Endothelial cell of umbilical vein (primary cell): ENCODE results near the gene NR4A1. TPM values are rescaled to one million over a fixed set of nuclear protein-coding genes. Genes with fewer than 3 reads are reported as not detected.

ENCODE experiments used
- BruUV-seq: library from RNA; stranded (reverse); fragments of 400-500 nt; replicated peaks from 2 replicates; lab custom pipeline; 2021; lab: Mats Ljungman, UMichigan
- CTCF ChIA-PET: fragments of 300-600, 350-600 bp; sonication (Branson Sonifier 250); formaldehyde crosslinking; loops from one replicate; lab custom pipeline; 2021; ENCODE audit warnings: antibody characterized with exemption, inconsistent platforms; lab: Charles Lee
- POLR2A ChIA-PET: fragments of 300-600, 350-600 bp; sonication (Branson Sonifier 250); formaldehyde crosslinking; loops from one replicate; lab custom pipeline; 2021; ENCODE audit warnings: antibody characterized with exemption, inconsistent platforms; lab: Charles Lee
- DNase-seq: peaks from one replicate; pipeline ENCODE4 v3.0.0-alpha.2; 2011; ENCODE audit warnings: low read depth, low spot score
- FAIRE-seq: peaks from 2 replicates; lab custom pipeline; 2011; peaks lifted over from hg19 to GRCh38; lab: Jason Lieb, UNC
- H2AFZ ChIP-seq: 2 replicates; pipeline ENCODE4 v1.6.0; 2012; ENCODE audit warnings: low read depth, low read length, control low read depth, inconsistent platforms
- H3K27ac ChIP-seq: 2 replicates; pipeline ENCODE4 v1.5.1; 2011; ENCODE audit warnings: low read depth, mild to moderate bottlenecking, control low read depth, low read length, moderate library complexity; ENCODE audit not compliant: insufficient read depth
- H3K27me3 ChIP-seq, 2 experiments: 2 replicates each; pipeline versions ENCODE4 v1.6.0 to v1.6.1; 2011; ENCODE audit warnings: low read length in 2 of 2, mixed read lengths in 1 of 2; ENCODE audit not compliant: control insufficient read depth in 2 of 2, insufficient read depth in 2 of 2
- H3K36me3 ChIP-seq, 2 experiments: 2 replicates in 1 of 2; 3 replicates in 1 of 2; pipeline ENCODE4 v1.5.1; 2011; ENCODE audit warnings: low read length in 2 of 2, mild to moderate bottlenecking in 1 of 2, moderate library complexity in 1 of 2; ENCODE audit not compliant: control insufficient read depth in 2 of 2, insufficient read depth in 2 of 2; ENCODE audit errors: extremely low read depth in 1 of 2
- H3K4me1 ChIP-seq: 3 replicates; pipeline ENCODE4 v1.5.1; 2011; ENCODE audit warnings: mild to moderate bottlenecking, low read length; ENCODE audit not compliant: control insufficient read depth, insufficient read depth; ENCODE audit errors: extremely low read depth
- H3K4me2 ChIP-seq: 2 replicates; pipeline ENCODE4 v1.6.1; 2011; ENCODE audit warnings: low read length, control low read depth, mixed read lengths; ENCODE audit not compliant: insufficient read depth
- H3K4me3 ChIP-seq, 3 experiments: fragments of 200-600 bp in 1 of 3; sonication (generic), shearing (Covaris generic) in 1 of 3; replicated peaks in 1 of 3; 2 replicates each; pipeline ENCODE4 v1.5.1; 2011 to 2016; ENCODE audit warnings: control low read depth in 3 of 3, low read length in 3 of 3, mild to moderate bottlenecking in 2 of 3, inconsistent platforms in 1 of 3, low read depth in 1 of 3, moderate library complexity in 1 of 3; ENCODE audit not compliant: insufficient read depth in 1 of 3
- H3K79me2 ChIP-seq: 2 replicates; pipeline ENCODE4 v1.6.0; 2012; ENCODE audit warnings: low read length, inconsistent platforms; ENCODE audit not compliant: control insufficient read depth, insufficient read depth
- H3K9ac ChIP-seq: replicated peaks from 2 replicates; pipeline ENCODE3; 2011; ENCODE audit warnings: low read length, control low read depth; ENCODE audit not compliant: insufficient read depth; ENCODE audit errors: extremely low read depth
- H3K9me1 ChIP-seq: replicated peaks from 3 replicates; pipeline ENCODE4 v1.6.0; 2011; ENCODE audit warnings: mild to moderate bottlenecking, low read length; ENCODE audit not compliant: control insufficient read depth, insufficient read depth; ENCODE audit errors: extremely low read depth
- H3K9me3 ChIP-seq: replicated peaks from 2 replicates; pipeline ENCODE4 v1.5.1; 2012; ENCODE audit warnings: low read length, inconsistent platforms; ENCODE audit not compliant: control insufficient read depth, insufficient read depth
- H4K20me1 ChIP-seq: replicated peaks from 2 replicates; pipeline ENCODE3; 2011; ENCODE audit warnings: mild to moderate bottlenecking, low read length; ENCODE audit not compliant: control insufficient read depth, insufficient read depth; ENCODE audit errors: extremely low read depth
- JUN ChIP-seq: IDR thresholded peaks from 2 replicates; pipeline ENCODE4 v1.6.1; 2011; ENCODE audit warnings: borderline replicate concordance, low read depth; ENCODE audit not compliant: insufficient read length, insufficient read depth
- MYC ChIP-seq: IDR thresholded peaks from one replicate; pipeline ENCODE4 v1.6.1; 2011; ENCODE audit warnings: mild to moderate bottlenecking, low read depth, low read length
- POLR2A ChIP-seq: IDR thresholded peaks from 2 replicates; pipeline ENCODE4 v1.6.1; 2012; ENCODE audit warnings: low read depth, mild to moderate bottlenecking, control low read depth, low read length
- POLR2AphosphoS5 ChIP-seq: IDR thresholded peaks from 2 replicates; pipeline ENCODE4 v1.6.1; 2012; ENCODE audit warnings: low read depth, mild to moderate bottlenecking, control low read depth, low read length, moderate library complexity; ENCODE audit not compliant: insufficient read depth
- dilution Hi-C: fragments of 300-500 bp; cut with MboI; formaldehyde crosslinking; loops from one replicate; pipeline ENCODE4 v1.15.0; 2019; ENCODE audit warnings: low sequenced_read_pairs; ENCODE audit not compliant: extremely low pct_ligation_motif_present
- intact Hi-C: fragments of 100-400 bp; cut with micrococcal nuclease; formaldehyde crosslinking; loops from one replicate; pipeline ENCODE4 v1.10.0; 2022
- polyA plus RNA-seq, 4 experiments: library from polyadenylated mRNA; depleted of rRNA in 3 of 4; stranded (reverse) in 3 of 4; unstranded in 1 of 4; fragments of >200 nt; gene quantifications; 2 replicates each; pipeline versions ENCODE4 v1.2.1 to v1.2.3, GENCODE V29; 2011 to 2012; ENCODE audit warnings: missing spikeins in 1 of 4
- total RNA-seq: library from RNA; stranded (reverse); gene quantifications from 2 replicates; pipeline ENCODE4 v1.2.3, GENCODE V29; 2021
- TF ChIP-seq, protein P1 (sequence below): IDR thresholded peaks from 2 replicates; pipeline ENCODE4 v1.6.1; 2011; ENCODE audit not compliant: insufficient read depth, insufficient read length
- TF ChIP-seq, protein P2 (sequence below), 2 donors: IDR thresholded peaks; 1 replicate in 1 of 2; 2 replicates in 1 of 2; pipeline ENCODE4 v1.5.1; 2011; ENCODE audit warnings: low read length in 2 of 2, mild to moderate bottlenecking in 2 of 2, moderate library complexity in 2 of 2, control low read depth in 1 of 2, inconsistent platforms in 1 of 2, low read depth in 1 of 2; ENCODE audit not compliant: insufficient read depth in 1 of 2; ENCODE audit errors: extremely low read depth in 1 of 2

NR4A1 gene
- total and polyA plus RNA-seq, 2 donors (not counting 3 experiments of a cell fraction or from before 2014, with no cell fraction given): 6.8 to 18.2 TPM

DNA sequence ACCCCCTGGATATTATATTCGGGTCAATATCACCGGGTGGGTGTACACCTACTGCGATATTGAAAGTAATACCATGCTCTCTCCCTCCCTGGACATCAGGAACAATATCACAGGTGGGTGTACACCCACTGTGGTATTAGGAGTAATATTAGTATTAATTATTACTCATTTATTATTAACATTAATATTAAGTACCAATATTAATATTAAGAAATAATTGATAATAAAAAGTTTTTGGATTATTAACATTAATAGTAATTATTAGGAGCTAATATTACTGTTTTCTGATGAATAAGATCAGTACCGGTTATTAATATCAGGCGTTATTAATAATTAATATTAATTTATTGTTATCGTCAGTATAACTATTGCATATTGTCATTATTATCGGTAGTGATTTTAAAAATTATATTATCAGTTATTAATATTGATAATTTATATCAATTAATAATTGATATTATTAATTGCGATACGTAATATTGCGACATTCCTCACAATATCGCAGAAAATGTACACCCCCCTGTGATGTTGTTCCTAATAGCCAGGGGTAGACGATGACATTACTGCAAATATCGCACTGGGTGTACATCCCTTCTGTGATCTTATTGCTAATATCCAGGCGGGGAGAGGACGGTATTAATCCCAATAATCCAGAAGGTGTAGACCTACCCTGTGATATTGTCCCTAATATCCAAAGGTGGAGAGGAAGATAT, 45.2 kb downstream of the NR4A1 start:
- H4K20me1 ChIP-seq: no peaks in the 10 kb centered on the region
- dilution Hi-C loops (no loop called here), intact Hi-C loops (loop anchor here (2.0 kb wide), 1 partner anchor 70 kb away; no protein-coding TSS in a partner anchor)
- H3K27ac ChIP-seq: no peak overlapping the region
- no peak overlapping the region for H2AFZ ChIP-seq
- H3K9me3 ChIP-seq: no peaks in the 10 kb centered on the region
- no peak overlapping the region for H3K4me2 ChIP-seq
- H3K27me3 ChIP-seq: peaks cover 4 to 6% of the 10 kb centered on the region in 2 experiments
- H3K9ac ChIP-seq: no peak overlapping the region
- no peaks in the 10 kb centered on the region for H3K36me3 ChIP-seq
- no peak for TF ChIP-seq MYC
- TF ChIP-seq, protein P1, sequence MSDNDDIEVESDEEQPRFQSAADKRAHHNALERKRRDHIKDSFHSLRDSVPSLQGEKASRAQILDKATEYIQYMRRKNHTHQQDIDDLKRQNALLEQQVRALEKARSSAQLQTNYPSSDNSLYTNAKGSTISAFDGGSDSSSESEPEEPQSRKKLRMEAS: no peak
- no peak for TF ChIP-seq JUN
- TF ChIP-seq, protein P2, sequence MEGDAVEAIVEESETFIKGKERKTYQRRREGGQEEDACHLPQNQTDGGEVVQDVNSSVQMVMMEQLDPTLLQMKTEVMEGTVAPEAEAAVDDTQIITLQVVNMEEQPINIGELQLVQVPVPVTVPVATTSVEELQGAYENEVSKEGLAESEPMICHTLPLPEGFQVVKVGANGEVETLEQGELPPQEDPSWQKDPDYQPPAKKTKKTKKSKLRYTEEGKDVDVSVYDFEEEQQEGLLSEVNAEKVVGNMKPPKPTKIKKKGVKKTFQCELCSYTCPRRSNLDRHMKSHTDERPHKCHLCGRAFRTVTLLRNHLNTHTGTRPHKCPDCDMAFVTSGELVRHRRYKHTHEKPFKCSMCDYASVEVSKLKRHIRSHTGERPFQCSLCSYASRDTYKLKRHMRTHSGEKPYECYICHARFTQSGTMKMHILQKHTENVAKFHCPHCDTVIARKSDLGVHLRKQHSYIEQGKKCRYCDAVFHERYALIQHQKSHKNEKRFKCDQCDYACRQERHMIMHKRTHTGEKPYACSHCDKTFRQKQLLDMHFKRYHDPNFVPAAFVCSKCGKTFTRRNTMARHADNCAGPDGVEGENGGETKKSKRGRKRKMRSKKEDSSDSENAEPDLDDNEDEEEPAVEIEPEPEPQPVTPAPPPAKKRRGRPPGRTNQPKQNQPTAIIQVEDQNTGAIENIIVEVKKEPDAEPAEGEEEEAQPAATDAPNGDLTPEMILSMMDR (IDR thresholded peaks at IDR 0.05; ENCODE audit: extremely low read depth in 1 of 2, insufficient read depth in 1 of 2, low read depth in 1 of 2, low read length in 2 of 2): no peak
- TF ChIP-seq POLR2AphosphoS5: no peak
- TF ChIP-seq POLR2A: no peak
- BruUV-seq: no TSS peak
- no peak for DNase-seq
- H3K4me3 ChIP-seq: no peak overlapping the region
- ChIA-PET CTCF (interaction anchor here (0.6 kb wide), 1 partner anchor 19 kb away, joined by 3 read pairs; no protein-coding TSS in a partner anchor), POLR2A (no interaction called here)
- no peak for FAIRE-seq
- H3K79me2 ChIP-seq: no peaks in the 10 kb centered on the region
- H3K9me1 ChIP-seq: no peaks in the 10 kb centered on the region
- H3K4me1 ChIP-seq: no peaks in the 10 kb centered on the region
